OCI-LY7 (cell line): ENCODE measurements around the gene WDR37.

ENCODE experiments used
- CTCF ChIP-seq: fragments of 200-600 bp; sonication (generic); conservative IDR thresholded peaks from 2 replicates; pipeline ENCODE4 v1.5.1; 2014; ENCODE audit warnings: mild to moderate bottlenecking, antibody characterized with exemption, low read length, moderate library complexity, mixed read lengths
- EZH2phosphoT487 ChIP-seq: fragments of 200-600 bp; sonication (generic); IDR thresholded peaks from 2 replicates; pipeline ENCODE4 v1.6.1; 2018; ENCODE audit warnings: low read depth, borderline replicate concordance, mild to moderate bottlenecking, mixed run types, antibody characterized with exemption, low read length, moderate library complexity, mixed read lengths

GRCh38 chr10:1148855-1149605, 92.8 kb downstream of the WDR37 start:
- TF ChIP-seq CTCF: no peak
- TF ChIP-seq EZH2phosphoT487: no peak
